Common myeloid progenitor, CD34-positive (primary cell): Measurements from ENCODE around the gene UAP1L1.
"Not testable (repeated sequence)": the region's sequence is repeated elsewhere in the genome, so short reads cannot be mapped to it uniquely, and the experiment has no call there.

ENCODE experiments used
- CTCF ChIA-PET: fragments of 350-600 bp; sonication (Branson Sonifier 250); formaldehyde crosslinking; loops from one replicate; lab custom pipeline; 2021; ENCODE audit warnings: antibody characterized with exemption; lab: Charles Lee
- POLR2A ChIA-PET: fragments of 350-600 bp; sonication (Branson Sonifier 250); formaldehyde crosslinking; loops from one replicate; lab custom pipeline; 2021; ENCODE audit warnings: antibody characterized with exemption; lab: Charles Lee
- DNase-seq, 3 donors: peaks; one replicate each; pipeline versions ENCODE4 v3.0.0 to v3.0.0-alpha.2; 2013
- H3K27ac ChIP-seq, 2 experiments: 1 replicate in 1 of 2; 2 replicates in 1 of 2; pipeline ENCODE4 v1.7.0; 2013; ENCODE audit warnings: inconsistent platforms in 2 of 2, low read length in 2 of 2, mild to moderate bottlenecking in 2 of 2, low read depth in 1 of 2, moderate library complexity in 1 of 2; ENCODE audit not compliant: severe bottlenecking in 2 of 2, insufficient read depth in 1 of 2, poor library complexity in 1 of 2
- H3K27me3 ChIP-seq, 5 experiments: replicated peaks in 2 of 5; 1 replicate in 3 of 5; 2 replicates in 2 of 5; pipeline versions ENCODE4 v1.6.1 to v1.7.0; 2013; ENCODE audit warnings: low read length in 4 of 5, mild to moderate bottlenecking in 2 of 5, moderate library complexity in 2 of 5, inconsistent platforms in 1 of 5; ENCODE audit not compliant: insufficient read depth in 5 of 5, control insufficient read depth in 4 of 5
- H3K36me3 ChIP-seq, 4 experiments: 1 replicate in 2 of 4; 2 replicates in 2 of 4; pipeline versions ENCODE4 v1.6.1 to v1.7.0; 2013; ENCODE audit warnings: low read length in 3 of 4, control low read depth in 1 of 4, mild to moderate bottlenecking in 1 of 4; ENCODE audit not compliant: control insufficient read depth in 4 of 4, insufficient read depth in 4 of 4
- H3K4me1 ChIP-seq, 4 experiments: 1 replicate in 3 of 4; 2 replicates in 1 of 4; pipeline versions ENCODE4 v1.6.1 to v1.7.1; 2013; ENCODE audit warnings: low read length in 3 of 4, mild to moderate bottlenecking in 3 of 4, control low read depth in 1 of 4, inconsistent platforms in 1 of 4, moderate library complexity in 1 of 4; ENCODE audit not compliant: control insufficient read depth in 4 of 4, insufficient read depth in 4 of 4; ENCODE audit errors: control extremely low read depth in 1 of 4
- H3K4me3 ChIP-seq, 7 experiments: 1 replicate in 4 of 7; 2 replicates in 3 of 7; pipeline versions ENCODE4 v1.5.1 to v1.7.0; 2013; ENCODE audit warnings: mild to moderate bottlenecking in 7 of 7, low read length in 6 of 7, moderate library complexity in 6 of 7, inconsistent platforms in 2 of 7, low read depth in 2 of 7, control low read depth in 1 of 7; ENCODE audit not compliant: insufficient read depth in 4 of 7, control insufficient read depth in 1 of 7; ENCODE audit errors: extremely low read depth in 1 of 7
- H3K9me3 ChIP-seq, 5 experiments: 1 replicate in 4 of 5; 2 replicates in 1 of 5; pipeline versions ENCODE4 v1.6.1 to v1.7.1; 2013; ENCODE audit warnings: low read length in 4 of 5, mild to moderate bottlenecking in 2 of 5, inconsistent platforms in 1 of 5, low read depth in 1 of 5, moderate library complexity in 1 of 5; ENCODE audit not compliant: control insufficient read depth in 4 of 5, insufficient read depth in 2 of 5; ENCODE audit errors: control extremely low read depth in 1 of 5
- WGBS: methylation state at CpG from one replicate; pipeline ENCODE4 v1.1.5; 2013; ENCODE audit not compliant: insufficient coverage; 5-methylcytosine and 5-hydroxymethylcytosine counted together

The UAP1L1 gene

DNA sequence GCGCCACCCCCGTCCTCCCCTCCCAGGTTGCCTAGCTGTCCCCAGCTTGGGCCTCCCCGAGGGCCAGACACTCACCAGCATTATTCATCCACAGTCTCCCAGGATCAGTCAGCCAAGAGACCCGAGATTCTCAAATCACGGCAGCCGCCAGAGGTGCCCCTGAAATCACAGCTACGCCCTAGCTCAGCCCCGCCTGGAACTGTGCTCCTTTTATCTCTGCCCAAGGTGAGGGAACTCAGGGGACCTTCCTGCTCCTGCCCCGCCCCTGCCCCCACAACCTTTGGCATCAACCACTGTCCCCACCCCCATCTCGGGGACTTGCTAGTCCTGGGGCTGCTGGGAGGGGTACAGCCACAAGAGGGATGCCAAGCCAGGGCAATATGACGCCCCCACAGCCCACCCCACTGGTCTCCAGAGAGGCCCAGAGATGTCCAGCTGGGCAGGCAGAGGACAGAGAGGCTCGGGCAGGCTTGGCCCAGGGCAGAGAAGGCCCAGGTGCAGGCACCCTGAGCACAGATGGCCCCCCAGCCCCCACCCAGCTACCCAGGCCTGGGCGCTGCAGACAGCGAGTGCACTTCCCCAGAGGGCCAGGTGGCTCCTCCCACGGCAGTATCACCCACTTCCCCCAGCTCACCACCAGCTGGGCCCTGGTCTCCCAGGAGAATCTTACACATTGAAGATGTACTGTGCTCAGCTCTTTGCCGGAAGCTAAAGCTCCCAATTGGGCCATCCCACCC lies 45.2 kb upstream of the UAP1L1 start, which contains the start of gene FUT7:
FUT7 (minus strand) TSS at position 185 of the 737 bp plus-strand sequence; CDS start at position 88, 97 bp downstream.
- peak within 1 kb of the TSS; percentile 86 to 87 for H3K27ac ChIP-seq

DNA sequence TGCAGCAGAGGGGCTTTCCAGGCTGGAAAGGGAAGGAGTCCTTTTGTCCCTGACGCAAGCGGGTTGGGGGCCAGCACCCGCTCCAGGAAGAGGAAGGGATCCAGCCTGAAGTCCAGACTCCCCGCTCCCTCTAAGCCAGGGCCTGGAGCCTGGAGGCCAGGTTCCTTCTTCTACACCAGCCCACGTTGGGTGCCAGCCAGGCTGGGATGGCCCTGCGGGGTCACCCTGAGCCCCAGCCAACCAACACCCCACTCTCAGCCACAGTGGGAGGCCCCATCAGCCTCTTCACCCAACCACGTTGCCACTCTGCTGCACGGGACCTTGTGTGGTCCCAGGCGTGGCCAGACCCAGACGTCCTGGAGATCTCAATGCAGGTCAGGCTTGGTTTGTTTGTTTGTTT lies 44.5 kb upstream of the UAP1L1 start:
- H3K27me3 ChIP-seq: no peaks in the 10 kb centered on the region
- DNase-seq: peak; percentile 61 to 86 (median 86)
- ChIA-PET POLR2A (no interaction called here), CTCF (interaction anchor here (1.0 to 4.3 kb wide), 3 partner anchors 27 to 191 kb away, joined by 3 to 34 read pairs (median 5); partner anchors contain the start of gene AJM1)
- H3K36me3 ChIP-seq: peaks cover 0 to 14% (median 7%) of the 10 kb centered on the region in 4 experiments
- peak overlapping the region; percentile 44 to 87 for H3K27ac ChIP-seq
- no peaks in the 10 kb centered on the region for H3K9me3 ChIP-seq
- peak overlapping the region; percentile 2 to 83 (median 49) for H3K4me3 ChIP-seq
- peaks cover 0 to 75% (median 73%) of the 10 kb centered on the region in 4 experiments for H3K4me1 ChIP-seq
- 31% methylated on average over 6 of the region's 10 CpGs for WGBS

More for the DNA sequence above, 45.2 kb upstream of the UAP1L1 start, which contains the start of gene FUT7:
- peak in 2 of 3 donors; percentile 73 to 76 for DNase-seq
- H3K36me3 ChIP-seq: peaks cover 0 to 11% (median 2%) of the 10 kb centered on the region in 4 experiments
- CTCF ChIA-PET: interaction anchor here (1.0 to 4.3 kb wide), 3 partner anchors 28 to 190 kb away, joined by 3 to 34 read pairs (median 5); partner anchors contain the start of gene AJM1
- no peaks in the 10 kb centered on the region for H3K9me3 ChIP-seq
- no peaks in the 10 kb centered on the region for H3K27me3 ChIP-seq
- POLR2A ChIA-PET: no interaction called here
- H3K4me1 ChIP-seq: peaks cover 0 to 81% (median 78%) of the 10 kb centered on the region in 4 experiments
- 43% methylated on average over 11 of the region's 16 CpGs for WGBS
- H3K4me3 ChIP-seq: peak within 1 kb of the TSS in 6 of 7 experiments; percentile 24 to 83 (median 64)

DNA sequence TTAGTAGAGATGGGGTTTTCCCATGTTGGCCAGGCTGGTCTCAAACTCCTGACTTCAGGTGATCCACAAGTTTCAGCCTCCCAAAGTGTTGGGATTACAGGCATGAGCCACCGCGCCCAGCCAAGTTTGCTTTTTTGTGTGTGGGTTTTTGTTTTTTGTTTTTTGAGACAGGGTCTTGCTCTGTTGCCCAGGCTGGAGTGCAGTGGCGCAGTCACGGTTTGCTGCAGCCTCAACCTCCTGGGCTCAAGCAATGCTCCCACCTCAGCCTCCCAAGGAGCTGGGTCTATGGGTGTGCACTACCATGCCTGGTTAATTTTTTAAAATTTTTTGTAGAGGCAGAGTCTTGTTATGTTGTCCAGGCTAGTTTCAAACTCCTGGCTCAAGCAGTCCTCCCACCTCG lies 43.8 kb upstream of the UAP1L1 start:
- Histone ChIP-seq H3K36me3 (peaks cover 0 to 14% (median 8%) of the 10 kb centered on the region in 4 experiments), H3K4me3 (peak overlapping the region in 6 of 7 experiments; percentile 2 to 83 (median 66)), H3K4me1 (peaks cover 0 to 73% (median 71%) of the 10 kb centered on the region in 4 experiments), H3K27ac (peak overlapping the region in 1 of 2 experiments; percentile 87)
- POLR2A ChIA-PET, H3K27me3 ChIP-seq, H3K9me3 ChIP-seq: not testable (repeated sequence)
- 100% methylated on average over 3 of the region's 5 CpGs for WGBS
- CTCF ChIA-PET: interaction anchor here (1.6 to 8.5 kb wide), 5 partner anchors 9 to 87 kb away, joined by 4 to 109 read pairs (median 28); partner anchors contain the start of genes ABCA2, C8G, FBXW5 and NPDC1
- DNase-seq: peak in 1 of 3 donors; percentile 37

GRCh38 chr9:137034039-137034708 lies 43.1 kb upstream of the UAP1L1 start:
- peaks cover 0 to 21% (median 13%) of the 10 kb centered on the region in 4 experiments for H3K36me3 ChIP-seq
- no peaks in the 10 kb centered on the region for H3K27me3 ChIP-seq
- H3K4me3 ChIP-seq: peak overlapping the region in 5 of 7 experiments; percentile 30 to 83 (median 73)
- peak; percentile 78 to 91 (median 89) for DNase-seq
- H3K9me3 ChIP-seq: no peaks in the 10 kb centered on the region
- H3K27ac ChIP-seq: peak overlapping the region in 1 of 2 experiments; percentile 87
- ChIA-PET CTCF (interaction anchor here (0.8 to 8.5 kb wide), 28 partner anchors 10 to 247 kb away, joined by 3 to 109 read pairs (median 6); partner anchors contain the start of genes ABCA2, C8G, CLIC3 and FBXW5), POLR2A (interaction anchor here (0.7 to 1.5 kb wide), 2 partner anchors 12 to 59 kb away, joined by 4 read pairs; partner anchors contain the start of gene NPDC1)
- 0% methylated on average over 10 of the region's 15 CpGs for WGBS
- peaks cover 0 to 66% (median 64%) of the 10 kb centered on the region in 4 experiments for H3K4me1 ChIP-seq

DNA sequence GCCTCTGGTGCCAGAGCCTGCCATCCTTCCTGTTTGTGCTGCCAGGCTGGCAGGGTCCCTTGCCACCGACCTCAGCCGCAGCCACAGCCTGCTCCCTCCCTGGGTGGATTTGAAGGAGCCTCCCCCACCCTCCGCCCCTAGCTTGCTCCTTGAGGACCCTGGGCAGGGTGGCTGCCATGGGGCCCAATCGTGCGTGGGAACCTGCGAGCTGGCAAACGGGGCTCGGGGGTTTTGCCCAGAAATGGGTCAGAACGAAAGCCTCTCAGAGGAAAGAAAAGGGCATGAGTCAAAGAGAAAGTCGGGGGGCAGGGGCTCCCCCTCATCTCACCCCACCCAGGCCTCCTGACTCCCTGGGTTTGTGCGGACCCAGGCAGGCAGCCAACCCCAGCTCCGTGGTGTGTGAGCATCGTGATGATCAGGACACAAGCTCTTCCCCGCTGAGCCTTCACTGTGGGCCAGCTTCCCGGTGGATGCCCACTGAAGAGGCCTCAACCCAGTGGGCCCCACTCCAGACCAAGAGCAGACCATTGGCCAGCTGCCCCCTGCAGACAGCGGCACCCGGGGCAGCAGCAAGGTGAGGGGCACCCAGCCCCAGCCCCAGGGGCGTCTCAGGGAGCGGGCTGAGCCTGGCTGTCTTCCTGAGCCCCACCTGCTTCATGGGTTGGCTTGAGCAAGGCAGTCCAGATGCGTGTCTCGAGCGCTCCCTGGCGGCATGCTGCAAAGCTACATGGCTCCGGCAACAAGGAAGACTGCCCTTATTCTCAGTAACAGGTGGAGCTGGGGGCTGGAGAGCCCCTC lies 42.4 kb upstream of the UAP1L1 start:
- Histone ChIP-seq H3K27me3 (no peaks in the 10 kb centered on the region), H3K4me1 (peaks cover 0 to 58% (median 57%) of the 10 kb centered on the region in 4 experiments), H3K4me3 (peak overlapping the region in 5 of 7 experiments; percentile 29 to 59 (median 51)), H3K9me3 (no peaks in the 10 kb centered on the region), H3K27ac (peak overlapping the region in 1 of 2 experiments; percentile 58), H3K36me3 (peaks cover 0 to 29% (median 20%) of the 10 kb centered on the region in 4 experiments)
- DNase-seq: peak; percentile 91 to 96 (median 95)
- ChIA-PET POLR2A (interaction anchor here (0.7 to 1.5 kb wide), 5 partner anchors 11 to 92 kb away, joined by 3 to 4 read pairs (median 4); partner anchors contain the start of gene NPDC1), CTCF (interaction anchor here (0.6 to 8.5 kb wide), 42 partner anchors 9 to 248 kb away, joined by 3 to 109 read pairs (median 4); partner anchors contain the start of genes ABCA2, C8G, CLIC3 and FBXW5)
- WGBS: 1% methylated on average over 21 of the region's 24 CpGs

GRCh38 chr9:137035507-137035834 lies 41.8 kb upstream of the UAP1L1 start:
- WGBS: 49% methylated on average over 5 of the region's 9 CpGs
- no peaks in the 10 kb centered on the region for H3K27me3 ChIP-seq
- H3K4me1 ChIP-seq: peaks cover 0 to 53% (median 52%) of the 10 kb centered on the region in 4 experiments
- peak overlapping the region in 4 of 7 experiments; percentile 30 to 59 (median 51) for H3K4me3 ChIP-seq
- DNase-seq: no peak
- POLR2A ChIA-PET: interaction anchor here (0.7 to 1.5 kb wide), 3 partner anchors 11 to 92 kb away, joined by 3 to 4 read pairs (median 4); partner anchors contain the start of gene NPDC1
- H3K27ac ChIP-seq: no peak overlapping the region
- CTCF ChIA-PET: interaction anchor here (0.6 to 8.5 kb wide), 36 partner anchors 9 to 248 kb away, joined by 3 to 109 read pairs (median 4); partner anchors contain the start of genes ABCA2, C8G, CLIC3 and FBXW5
- H3K36me3 ChIP-seq: peaks cover 0 to 33% (median 22%) of the 10 kb centered on the region in 4 experiments
- H3K9me3 ChIP-seq: no peaks in the 10 kb centered on the region
